Heart left ventricle (tissue), 13 donors: Measurements from ENCODE around the gene YTHDC1.

Experiments used
- CTCF ChIP-seq, 12 donors: fragments of 200-600 bp; sonication (generic) in 4 of 12; IDR thresholded peaks; one replicate each; pipeline versions ENCODE4 v1.5.0 to v1.8.0; 2018 to 2022; ENCODE audit warnings: antibody characterized with exemption in 12 of 12, mild to moderate bottlenecking in 5 of 12
- POLR2A ChIP-seq, 2 donors: fragments of 450-650 bp; IDR thresholded peaks; one replicate each; pipeline ENCODE4 v1.6.1; 2017; ENCODE audit warnings: antibody characterized with exemption in 2 of 2, mild to moderate bottlenecking in 2 of 2, moderate library complexity in 2 of 2
- donor health status: ischemic (EF 13 %, LVEDD 7.1; RV severe dilation, severe dysfunction).
- donor health status: DM: no; HTN: yes; CAD: no.
- donor health status: DM: no; HTN: no; CAD: no.
- donor health status: ischemic (EF 25% LVEDD 6.9; RV normal size, moderate dysfunction).
- donor health status: ischemic (EF 25% LVEDD 5.7; RV mildly dilated, moderate dysfunction).
- donor health status: ischemic (EF 35%, LVEDD 5.7; RV mildly dilated, moderate dysfunction).
- donor health status: nonischemic (EF 11% LVEDD 7.7; RV severe dilation, severe dysfunction).
- donor health status: DM: yes; HTN: yes; CAD: no.
- donor health status: PGD.
- donor health status: ischemic (EF 29% LVEDD 5.4; RV normal size, mild dysfunction).
- donor health status: nonischemic (EF 23%, LVEDD 6.1; RV moderate dilation, normal function).

GRCh38 chr4:68264875-68265565, 84.9 kb downstream of the YTHDC1 start:
- no peak for TF ChIP-seq CTCF (IDR thresholded peaks at IDR 0.05)
- no peak for TF ChIP-seq POLR2A (IDR thresholded peaks at IDR 0.05)
